HG02759 (cell line): ENCODE results near the gene GRID1.

Experiments used
- ATAC-seq: cut with Tn5 transposase; IDR thresholded peaks from one replicate; pipeline ENCODE4 v1.9.1; 2021; ENCODE audit warnings: mild to moderate bottlenecking, moderate library complexity; ENCODE audit not compliant: unreplicated experiment

The GRID1 gene

DNA sequence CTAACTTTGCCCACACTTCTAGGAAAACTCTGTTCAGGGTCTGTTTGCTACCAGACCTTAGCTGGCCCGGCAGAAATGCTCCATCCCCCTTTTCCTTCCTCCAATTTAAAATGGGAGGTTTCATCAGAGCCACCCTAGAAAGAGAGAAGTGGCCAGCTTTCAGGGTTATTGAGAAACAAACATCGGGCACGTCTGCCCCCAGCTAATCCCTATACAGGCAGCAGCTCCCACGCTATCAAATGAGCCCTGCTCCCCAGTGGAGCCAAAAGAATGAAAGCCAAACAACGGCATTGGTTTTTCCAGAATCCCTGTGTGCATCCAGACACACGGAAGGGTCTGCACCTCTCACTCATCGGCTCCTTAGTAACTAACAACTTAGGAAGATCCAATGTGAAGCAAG, 132.5 kb downstream of the GRID1 start:
- ATAC-seq: no peak

DNA sequence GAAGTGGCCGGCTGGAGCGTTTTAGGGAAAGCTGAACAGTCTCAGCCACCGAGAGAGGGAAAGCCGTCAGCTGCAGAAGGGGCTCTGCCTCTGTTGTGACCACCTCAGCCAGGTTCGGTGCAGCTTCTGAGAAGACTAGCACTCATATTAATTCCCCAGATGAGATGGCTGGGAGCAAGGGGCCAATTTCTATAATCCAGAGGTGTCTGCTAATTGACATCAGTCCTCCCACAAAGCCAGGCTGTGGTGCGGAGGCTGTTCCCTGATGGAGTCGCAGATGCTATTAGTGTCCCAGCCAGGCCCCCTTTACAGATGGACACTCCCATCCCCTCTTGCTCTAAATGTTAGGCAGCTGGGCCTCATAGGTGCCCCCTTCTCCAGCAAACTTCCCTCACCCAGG, 133.5 kb downstream of the GRID1 start:
- ATAC-seq: no peak

DNA sequence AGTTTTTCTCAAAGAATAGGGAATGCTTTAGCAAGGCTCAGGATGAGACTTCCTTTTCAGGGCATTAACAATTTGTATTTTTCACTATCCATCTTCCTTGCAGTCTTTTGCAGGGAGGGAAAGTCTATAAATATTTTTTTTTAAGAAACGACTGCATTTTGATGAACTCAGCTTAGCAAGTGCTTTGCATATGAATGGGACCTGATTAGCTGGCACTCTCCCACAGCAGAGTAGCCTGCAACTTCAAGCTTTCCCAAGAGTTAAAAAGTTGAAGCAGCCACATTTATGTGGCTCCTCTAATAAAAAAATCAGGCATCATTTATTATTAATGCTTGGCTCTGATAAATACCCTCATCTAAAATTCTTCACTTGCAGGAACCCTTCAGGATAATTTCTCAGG, 134.0 kb downstream of the GRID1 start:
- ATAC-seq: no peak

DNA sequence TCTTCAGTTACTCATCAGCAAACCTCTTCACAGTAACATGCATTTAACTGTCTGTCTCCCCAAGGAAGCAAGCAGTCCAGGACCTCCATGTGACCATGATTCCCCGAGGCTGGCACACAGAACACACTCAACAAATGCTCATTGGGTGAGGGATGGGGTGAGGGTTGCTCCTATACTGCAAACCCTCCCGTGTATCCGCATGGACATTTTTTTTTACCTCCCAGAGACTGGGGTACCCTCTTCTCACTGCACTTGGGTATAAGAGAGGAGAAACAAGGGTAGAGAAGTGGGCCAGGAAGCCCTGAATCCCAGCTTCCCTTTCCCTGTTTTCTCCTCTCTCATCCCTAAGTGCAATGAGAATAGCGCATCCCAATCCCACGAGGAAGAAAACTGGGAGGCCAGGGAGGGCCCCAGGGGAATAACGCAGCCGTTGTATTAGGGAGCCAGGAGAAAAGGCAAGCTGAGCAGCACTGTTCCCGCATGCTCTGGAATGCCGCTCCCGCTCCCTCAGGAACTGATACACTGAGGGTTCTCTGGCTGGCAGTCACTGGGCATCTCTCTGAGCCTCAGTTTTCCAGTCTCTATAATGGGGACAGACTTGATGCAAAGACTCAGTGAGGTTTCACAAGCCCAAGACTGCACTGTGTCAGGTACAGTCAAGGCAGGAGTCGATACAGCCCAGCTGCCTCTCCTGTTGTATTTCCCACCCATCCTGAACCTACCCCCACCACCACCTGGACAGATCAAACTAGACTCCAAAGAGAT, 134.6 kb downstream of the GRID1 start:
- ATAC-seq: no peak

DNA sequence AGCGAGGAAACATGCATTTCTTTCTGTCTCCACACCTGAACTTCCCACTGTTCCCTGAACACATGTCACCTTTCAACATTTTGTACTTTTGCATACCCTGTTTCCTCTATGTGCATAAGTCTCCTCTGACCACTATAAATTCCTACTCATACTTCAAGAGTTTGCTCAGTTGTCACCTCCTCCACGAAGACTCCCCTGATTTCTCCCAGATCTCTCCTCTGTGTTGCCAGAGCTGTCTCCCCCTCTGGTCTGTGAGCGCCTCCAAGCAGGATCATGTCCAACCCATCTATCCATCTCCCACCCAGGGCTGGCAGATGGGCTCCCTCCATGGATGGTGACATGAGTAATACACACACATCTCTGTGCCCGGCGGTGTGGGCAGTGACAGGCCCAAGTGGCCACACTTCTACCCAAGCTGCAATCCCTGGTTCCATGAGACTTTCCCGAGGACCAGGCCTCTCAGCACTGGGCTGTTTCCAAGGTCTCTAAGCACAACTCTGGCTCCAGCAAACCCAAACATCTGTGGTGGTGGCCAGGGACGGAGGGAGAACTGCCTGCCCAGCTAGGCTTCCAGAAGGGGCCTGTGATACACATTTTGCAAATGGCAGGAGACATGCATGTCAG, 135.9 kb downstream of the GRID1 start:
- no peak for ATAC-seq

DNA sequence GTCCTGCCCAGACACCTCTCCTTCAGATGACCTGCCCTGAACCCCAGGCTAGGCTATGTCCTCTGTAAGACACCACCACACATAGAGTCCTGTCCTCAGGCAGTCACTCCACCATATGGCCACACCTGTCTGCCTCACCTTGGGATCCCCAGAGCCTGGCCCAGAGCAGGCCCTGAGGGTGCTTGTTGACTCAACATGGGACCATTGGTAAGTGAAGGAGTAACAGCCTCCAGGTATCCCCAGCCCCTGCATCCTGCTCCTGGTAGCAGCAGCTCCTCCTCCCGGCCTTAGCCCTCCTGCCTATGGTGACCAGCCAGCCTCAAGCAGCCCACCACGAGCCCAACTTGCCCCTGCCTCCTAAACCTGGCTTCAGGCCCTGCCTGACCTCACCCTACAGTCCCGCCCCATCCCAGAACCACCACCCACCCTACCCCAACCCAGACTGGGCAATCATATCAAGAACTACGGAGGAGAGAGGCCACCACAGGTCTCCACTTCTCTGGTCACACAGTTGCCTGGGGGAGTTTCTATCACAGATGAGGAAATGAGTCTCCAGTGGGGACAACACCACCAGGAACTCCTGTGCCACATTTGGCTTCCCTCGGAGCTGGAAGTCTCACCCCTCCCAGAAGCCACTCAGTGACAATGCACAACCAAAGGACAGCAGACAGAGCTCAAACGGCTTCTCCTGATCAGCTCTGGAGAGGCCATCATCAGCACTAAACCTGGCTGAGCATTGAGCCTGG, 136.6 kb downstream of the GRID1 start:
- no peak for ATAC-seq

DNA sequence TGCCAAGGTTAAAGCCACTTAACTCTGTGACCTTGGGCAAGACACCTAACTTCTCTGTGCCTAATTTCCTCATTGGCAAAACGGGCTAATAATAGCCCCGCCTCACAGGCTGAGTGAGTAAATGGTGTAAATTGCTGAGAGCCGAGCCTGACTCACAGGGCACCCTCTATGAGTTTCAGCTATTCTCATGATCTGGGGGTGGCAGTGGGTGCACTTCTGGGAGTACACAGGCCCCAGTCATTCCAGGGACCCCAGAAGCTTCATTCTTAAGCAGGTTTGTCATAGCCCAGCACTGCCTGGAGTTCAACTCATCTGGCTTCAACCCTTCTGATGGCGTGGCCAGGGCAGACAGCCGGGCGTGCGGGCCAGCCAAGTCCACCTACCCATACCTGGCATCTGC, 137.2 kb downstream of the GRID1 start:
- no peak for ATAC-seq

DNA sequence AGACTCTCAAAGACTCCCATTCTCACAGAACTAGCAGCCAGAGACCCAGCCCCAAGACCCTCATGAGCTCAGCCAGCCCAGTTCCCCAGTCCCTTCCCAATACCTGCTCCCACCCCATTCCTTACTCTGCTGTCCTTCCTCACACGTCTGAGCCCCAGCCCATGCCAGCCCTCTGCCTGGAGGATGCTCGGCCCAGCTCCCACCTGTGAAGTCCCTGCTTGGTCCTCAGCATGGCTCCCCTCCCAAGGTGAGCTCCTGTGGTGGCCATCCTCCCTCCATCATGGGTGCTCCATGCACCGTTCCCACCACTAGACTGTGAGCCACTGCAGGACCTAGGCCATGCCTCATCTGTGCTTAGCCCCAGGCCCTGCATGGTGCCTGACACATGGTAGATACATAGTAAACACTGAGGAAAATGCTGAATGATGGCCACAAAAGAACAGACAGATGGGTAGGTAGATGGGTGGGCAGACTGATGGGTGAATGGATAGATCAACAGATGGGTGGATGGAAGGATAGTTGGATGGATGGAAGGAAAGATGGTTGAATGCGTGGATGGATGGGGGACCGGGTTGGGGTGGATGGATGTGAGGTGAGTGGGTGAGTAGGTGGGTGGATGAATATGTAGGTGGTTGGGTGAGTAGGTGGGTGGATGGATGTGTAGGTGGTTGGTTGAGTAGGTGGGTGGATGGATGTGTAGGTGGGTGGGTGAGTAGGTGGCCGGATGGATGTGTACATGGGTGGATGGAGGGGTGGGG, 138.9 kb downstream of the GRID1 start:
- no peak for ATAC-seq

DNA sequence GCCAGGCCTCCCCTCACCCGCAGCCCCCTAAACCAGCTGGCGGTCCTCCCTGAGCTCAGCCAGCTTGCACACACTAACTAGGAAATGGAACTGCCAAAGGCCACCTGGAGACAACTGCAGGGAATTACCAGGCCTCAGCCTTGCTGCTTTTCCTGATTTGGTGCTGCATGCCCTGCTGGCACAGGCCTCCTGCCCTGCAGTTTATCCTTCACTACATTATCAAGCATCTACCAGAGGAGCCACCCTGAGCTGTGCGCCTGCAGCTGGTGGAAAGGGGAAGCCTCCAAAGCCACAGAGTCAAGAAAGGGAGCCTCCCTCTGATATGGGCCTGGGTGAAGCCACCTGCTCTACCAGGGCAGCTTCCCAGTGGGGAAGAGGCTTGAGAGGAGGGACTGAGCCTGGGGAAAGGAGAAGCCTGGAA, 139.8 kb downstream of the GRID1 start:
- ATAC-seq: no peak

DNA sequence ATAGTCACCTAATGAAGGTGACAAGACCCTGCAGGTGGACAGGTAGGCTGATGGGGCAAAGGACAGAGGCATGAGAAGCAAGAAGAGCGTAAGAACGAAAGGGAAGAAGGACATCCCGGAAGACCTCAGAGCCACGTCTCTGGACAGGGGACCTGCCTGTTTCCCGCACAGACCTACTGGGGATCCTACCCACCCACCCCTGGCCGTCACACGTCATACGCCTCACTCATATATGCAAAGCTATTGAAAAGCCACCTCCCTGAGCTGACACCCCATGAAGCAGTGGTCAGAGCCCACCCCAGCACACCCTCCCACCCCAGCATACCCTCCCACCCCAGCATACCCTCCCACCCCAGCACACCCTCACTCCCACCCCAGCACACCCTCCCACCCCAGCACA, 140.6 kb downstream of the GRID1 start:
- no peak for ATAC-seq

DNA sequence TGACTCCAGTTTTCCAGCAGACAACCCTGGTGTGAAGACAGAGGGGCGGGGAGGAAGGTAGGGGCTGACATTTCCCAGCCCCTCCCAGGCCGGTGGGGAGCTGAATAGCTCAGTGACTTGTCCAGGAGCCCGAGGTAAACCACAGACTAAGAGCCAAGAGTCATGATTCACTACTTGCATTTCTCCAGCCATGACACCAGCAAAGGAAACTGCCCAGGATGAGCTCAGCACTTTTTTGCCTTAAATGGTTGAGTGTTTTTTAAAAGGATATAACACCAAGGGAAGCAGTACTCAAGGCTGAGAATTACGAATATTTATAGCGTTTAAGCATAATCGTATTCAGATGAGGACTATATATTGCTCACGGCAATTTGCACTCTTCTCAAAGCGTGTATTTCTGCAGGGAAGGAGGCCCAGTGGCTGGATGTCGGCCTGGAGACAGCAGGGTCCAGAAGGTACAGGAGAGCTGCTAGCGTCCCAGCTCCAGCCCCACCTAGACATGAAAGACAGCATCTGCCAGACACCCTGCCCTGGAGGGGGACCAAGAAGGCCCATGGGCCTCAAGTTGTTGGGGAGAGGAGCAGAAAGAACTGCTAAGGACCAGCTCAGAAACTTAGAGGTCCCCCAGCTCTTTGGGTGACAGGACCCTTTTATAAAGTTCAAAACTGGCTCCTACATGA, 141.4 kb downstream of the GRID1 start:
- ATAC-seq: no peak

DNA sequence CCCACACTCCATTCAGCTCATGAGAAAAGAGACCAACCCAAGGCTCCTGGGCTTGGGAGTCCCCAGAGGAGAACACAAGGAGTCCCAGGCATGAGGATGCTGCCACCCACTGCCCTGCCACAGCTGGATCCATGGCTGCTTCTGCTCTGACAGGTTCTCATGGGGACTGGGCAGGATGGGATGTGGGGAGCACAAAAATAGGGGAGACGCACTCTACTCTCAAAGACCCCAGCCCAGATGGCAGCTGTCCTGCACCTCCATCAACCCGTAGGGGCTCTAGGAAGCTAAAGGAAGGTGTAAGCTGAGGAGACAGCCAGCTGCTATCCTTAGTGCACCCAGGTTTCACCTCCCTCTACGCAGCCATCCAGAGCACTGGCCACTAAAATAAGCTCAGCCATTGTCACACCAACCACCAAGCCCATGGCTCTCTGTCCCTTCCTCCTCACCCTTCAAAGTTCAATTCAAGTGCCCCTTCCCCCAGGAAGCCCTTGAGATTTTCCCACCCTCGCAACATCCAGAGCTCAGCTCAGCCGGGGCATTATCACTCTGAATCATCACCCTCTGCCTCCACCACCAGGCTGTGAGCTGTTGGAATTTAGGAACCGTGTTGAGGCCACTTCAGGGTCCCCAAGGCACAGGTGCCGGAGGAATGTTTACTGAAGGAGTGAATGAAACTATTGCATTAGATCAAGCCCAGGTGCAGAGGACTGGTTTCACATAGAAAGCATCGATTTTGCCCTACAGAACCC, 142.1 kb downstream of the GRID1 start:
- no peak for ATAC-seq

DNA sequence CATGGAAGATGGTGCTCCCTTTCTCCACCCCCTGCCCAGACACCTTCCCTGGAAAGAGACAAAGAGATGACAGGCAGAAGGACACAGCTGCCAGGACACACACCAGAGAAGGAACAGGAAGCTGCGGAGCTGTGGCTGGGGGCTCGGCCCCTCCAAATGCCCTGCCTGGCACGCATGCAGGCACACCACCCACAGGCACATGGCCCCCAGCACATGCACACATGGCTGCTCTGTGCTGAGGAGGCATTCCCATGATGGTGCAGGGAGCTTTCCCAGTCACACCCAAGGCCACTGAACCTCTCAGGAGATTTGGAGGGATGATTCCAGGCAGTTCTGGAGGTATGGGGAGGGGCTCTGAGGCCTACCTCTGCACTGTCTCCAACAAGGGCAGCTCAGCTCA, 143.3 kb downstream of the GRID1 start:
- no peak for ATAC-seq

DNA sequence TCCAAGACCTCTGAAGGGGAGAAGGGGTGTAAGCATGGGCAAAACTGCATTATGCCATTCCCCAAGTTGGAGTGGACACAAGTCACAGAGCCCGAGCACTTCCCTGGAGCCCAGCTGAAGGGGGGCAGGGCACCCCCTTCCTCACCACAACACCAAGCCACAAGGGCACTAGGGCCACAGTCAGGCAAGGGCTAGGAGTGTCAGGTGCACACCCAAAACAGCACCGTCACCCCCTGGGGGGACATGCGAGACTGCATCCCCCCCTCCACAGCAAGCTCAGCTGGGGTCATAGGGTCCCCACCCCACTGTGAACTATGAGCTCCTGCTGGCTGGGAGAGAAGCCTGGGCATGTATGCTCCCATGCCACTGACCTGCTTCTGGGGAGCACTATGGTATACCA, 143.9 kb downstream of the GRID1 start:
- ATAC-seq: no peak

DNA sequence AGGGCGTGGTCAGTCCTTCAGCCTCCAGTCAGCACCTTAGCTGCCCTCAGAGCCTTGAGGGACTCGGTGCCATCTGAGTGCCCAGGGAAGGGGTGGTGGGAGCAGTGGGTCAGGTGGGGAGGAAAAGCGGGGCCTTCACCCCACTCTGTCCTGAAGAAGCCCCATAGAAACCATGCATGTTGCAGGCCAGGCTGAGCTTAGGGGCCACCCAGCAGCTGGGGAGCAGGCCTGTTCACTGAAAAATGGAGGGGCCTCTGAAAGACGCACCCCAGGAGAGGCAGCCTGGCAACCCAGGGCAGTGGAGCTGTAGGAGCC, 144.3 kb downstream of the GRID1 start:
- ATAC-seq: no peak

DNA sequence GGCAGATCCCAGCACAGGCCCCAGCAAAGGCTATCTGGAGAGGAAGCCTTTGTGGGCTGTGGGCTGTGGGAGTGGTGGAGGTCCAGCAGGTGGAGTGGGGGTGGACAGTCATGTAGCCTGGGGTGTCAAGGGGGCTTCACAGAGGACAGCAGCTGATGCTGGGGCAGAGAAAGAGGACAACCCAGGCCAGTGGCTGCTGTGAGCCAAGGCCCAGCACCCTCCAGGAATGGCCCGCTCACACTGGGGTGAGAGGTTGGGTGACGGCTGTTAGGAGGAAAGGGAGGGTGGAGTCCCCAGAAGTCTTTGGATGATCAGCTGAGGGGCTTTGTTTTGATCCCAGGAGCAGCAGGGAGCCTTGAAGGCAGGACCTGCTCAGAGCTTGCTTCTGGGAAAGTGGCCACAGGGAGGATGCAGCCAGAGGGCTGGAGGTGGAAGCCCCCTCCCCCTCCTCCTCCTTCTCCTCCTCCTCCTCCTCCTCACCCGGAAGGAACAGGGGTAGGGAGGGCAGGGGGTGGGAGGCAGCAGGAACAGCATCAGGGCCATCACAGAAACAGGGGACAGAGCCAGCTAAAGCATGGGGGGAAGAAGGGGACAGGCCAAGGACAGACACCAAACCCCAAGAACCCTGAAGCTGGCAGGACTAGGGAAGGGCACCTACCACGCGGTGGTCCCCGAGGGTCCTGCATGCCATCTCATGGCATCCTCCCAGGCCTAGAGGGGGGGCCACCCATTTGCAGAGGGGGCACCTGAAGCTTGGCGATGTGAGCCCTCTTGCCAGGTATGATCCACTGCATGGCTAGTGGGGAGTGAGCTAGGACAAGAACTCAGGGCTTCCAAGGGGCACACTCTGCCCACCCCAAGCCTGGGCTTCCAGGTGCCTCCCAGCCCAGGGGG, 144.9 kb downstream of the GRID1 start:
- no peak for ATAC-seq

DNA sequence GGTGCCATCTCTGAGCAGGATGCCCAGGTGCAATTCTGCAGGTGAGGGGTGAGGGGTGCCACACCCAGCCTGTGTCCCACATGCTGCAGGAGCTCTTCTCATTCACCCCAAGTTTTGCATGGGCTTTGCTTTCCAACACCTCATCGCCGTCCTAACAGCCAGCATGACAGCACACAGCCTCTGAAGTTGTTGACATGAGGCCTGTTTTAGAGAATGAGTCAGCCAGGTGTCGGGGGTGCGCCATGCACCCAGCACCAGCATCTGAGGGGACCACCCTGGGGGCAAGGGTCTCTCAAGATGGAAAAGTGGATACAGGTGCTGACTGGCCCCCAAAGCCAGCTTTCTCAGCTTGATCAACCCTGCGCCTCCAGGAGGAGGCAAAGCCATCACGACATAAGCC, 146.0 kb downstream of the GRID1 start:
- no peak for ATAC-seq

DNA sequence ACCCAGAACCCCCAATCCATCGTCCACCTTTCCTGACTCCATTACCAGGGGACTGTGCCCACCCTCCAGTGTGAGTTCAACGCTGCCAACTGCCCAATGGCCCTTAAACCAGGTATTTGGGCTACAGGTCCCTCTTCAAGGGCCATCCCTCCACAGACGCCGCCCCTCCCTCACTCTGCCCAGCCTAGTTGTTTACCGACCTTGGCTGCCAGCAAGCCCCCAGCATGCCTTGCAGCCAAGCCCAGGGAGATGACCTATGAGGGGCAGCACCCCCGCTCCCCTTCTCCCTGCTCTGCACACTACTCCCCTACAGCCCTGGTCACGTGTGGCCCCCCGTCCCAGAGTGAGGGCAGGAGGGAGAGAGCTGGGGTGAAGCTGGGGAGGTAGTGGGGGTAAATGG, 147.3 kb downstream of the GRID1 start:
- no peak for ATAC-seq

DNA sequence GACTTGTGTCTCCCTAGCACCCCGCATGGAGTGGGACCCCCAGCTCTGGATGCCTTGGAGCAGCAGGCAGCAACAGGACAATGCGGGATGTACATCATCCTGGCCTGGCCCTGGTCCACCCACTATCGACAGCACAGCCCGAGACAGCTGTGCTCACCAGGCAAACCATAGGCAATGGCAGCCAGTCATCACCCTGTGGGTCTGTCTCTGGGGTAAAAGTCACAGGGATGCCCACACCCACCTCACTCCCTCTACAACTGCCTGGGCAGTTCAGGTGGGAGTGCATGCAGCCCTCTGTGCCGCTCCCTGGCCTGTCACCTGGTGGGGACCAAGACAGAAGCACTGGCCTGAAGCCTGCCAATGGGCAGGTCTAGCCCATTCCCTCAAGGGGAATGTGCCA, 147.8 kb downstream of the GRID1 start:
- no peak for ATAC-seq
